K562 treated with DMSO at 1 percent for 24 hours (cell line): ENCODE results near the gene USP40. TPM values are rescaled to one million over a fixed set of nuclear protein-coding genes. Genes with fewer than 3 reads are reported as not detected.

Experiments
- total RNA-seq: library from RNA; unstranded; fragments of 300-600 nt; gene quantifications from 2 replicates; pipeline ENCODE4 v1.2.3, GENCODE V29; 2022; ENCODE audit warnings: low read depth; ENCODE audit not compliant: insufficient read depth

USP40 gene
- 13.7 and 17.3 TPM in 2 replicates for total RNA-seq

GRCh38 chr2:233566141-233566956 is at the start of gene USP40:
TSS of gene USP40 (minus strand) at chr2:233566782. CDS start at chr2:233565554, 1,228 bp downstream.

Other genes with a start within 250 kb of the USP40 start
- 13.5 TPM in 2 replicates for gene DGKD, start 212.3 kb downstream of the USP40 start, total RNA-seq
- not detected in 2 replicates for gene UGT1A8, start 50.9 kb upstream of the USP40 start, total RNA-seq
- not detected in 2 replicates for gene UGT1A10, start 69.7 kb upstream of the USP40 start, total RNA-seq
- not detected in 2 replicates for gene UGT1A9, start 105.1 kb upstream of the USP40 start, total RNA-seq
- not detected in 2 replicates for gene UGT1A7, start 115.1 kb upstream of the USP40 start, total RNA-seq
- gene UGT1A6, start 126.1 kb upstream of the USP40 start, total RNA-seq, result not detected in 2 replicates
- gene UGT1A5, start 146.1 kb upstream of the USP40 start, total RNA-seq, result not detected in 2 replicates
- not detected in 2 replicates for gene UGT1A4, start 152.0 kb upstream of the USP40 start, total RNA-seq
- gene UGT1A3, start 162.3 kb upstream of the USP40 start, total RNA-seq, result not detected in 2 replicates
- not detected in 2 replicates for gene UGT1A1, start 193.5 kb upstream of the USP40 start, total RNA-seq
- not detected in 2 replicates for gene MROH2A, start 211.5 kb upstream of the USP40 start, total RNA-seq